A673 (cell line): ENCODE measurements around the gene PHKB. TPM values are rescaled to one million over a fixed set of nuclear protein-coding genes. Genes with fewer than 3 reads are reported as not detected.

ENCODE experiments used
- BruUV-seq: library from RNA; stranded (reverse); fragments of 400-500 nt; replicated peaks from 2 replicates; lab custom pipeline; 2021; lab: Mats Ljungman, UMichigan
- CTCF ChIA-PET: fragments of 300-600 bp; sonication (Branson Sonifier 250); formaldehyde crosslinking; loops from one replicate; lab custom pipeline; 2022; ENCODE audit warnings: antibody characterized with exemption; lab: Charles Lee
- POLR2A ChIA-PET: fragments of 300-600 bp; sonication (Branson Sonifier 250); formaldehyde crosslinking; loops from one replicate; lab custom pipeline; 2022; ENCODE audit warnings: antibody characterized with exemption; ENCODE audit not compliant: low non-redundant PET; lab: Charles Lee
- DNase-seq: peaks from one replicate; pipeline ENCODE4 v3.0.0-alpha.2; 2015; ENCODE audit warnings: low spot score
- H3K27ac ChIP-seq: fragments of 200-600 bp; sonication (generic); 2 replicates; pipeline ENCODE4 v1.5.1; 2016; ENCODE audit warnings: mixed run types, low read depth, mild to moderate bottlenecking, mixed read lengths, antibody characterized with exemption, low read length; ENCODE audit not compliant: poor library complexity, severe bottlenecking
- H3K27me3 ChIP-seq: fragments of 200-600 bp; sonication (generic); replicated peaks from 2 replicates; pipeline ENCODE4 v1.6.1; 2017; ENCODE audit warnings: mixed run types, low read depth, mild to moderate bottlenecking, mixed read lengths, antibody characterized with exemption, low read length; ENCODE audit not compliant: insufficient read depth, poor library complexity
- H3K36me3 ChIP-seq: fragments of 200-600 bp; sonication (generic); 2 replicates; pipeline ENCODE4 v1.6.1; 2016; ENCODE audit warnings: mixed run types, mild to moderate bottlenecking, mixed read lengths, antibody characterized with exemption, low read length; ENCODE audit not compliant: insufficient read depth, poor library complexity, severe bottlenecking
- H3K4me1 ChIP-seq: fragments of 200-600 bp; sonication (generic); 2 replicates; pipeline ENCODE4 v1.6.1; 2017; ENCODE audit warnings: mixed run types, mild to moderate bottlenecking, mixed read lengths, antibody characterized with exemption, low read length; ENCODE audit not compliant: insufficient read depth, poor library complexity, severe bottlenecking
- H3K4me3 ChIP-seq: fragments of 200-600 bp; sonication (generic); 2 replicates; pipeline ENCODE4 v1.5.1; 2016; ENCODE audit warnings: low read depth, mixed run types, mild to moderate bottlenecking, mixed read lengths, low read length; ENCODE audit not compliant: poor library complexity, severe bottlenecking
- H3K9me3 ChIP-seq: fragments of 200-600 bp; sonication (generic); 2 replicates; pipeline ENCODE4 v1.6.1; 2016; ENCODE audit warnings: mixed run types, low read depth, mild to moderate bottlenecking, mixed read lengths, antibody characterized with exemption, low read length; ENCODE audit not compliant: poor library complexity, severe bottlenecking
- CTCF ChIP-seq: fragments of 300-800, 200-600 bp; sonication (generic); conservative IDR thresholded peaks from 2 replicates; pipeline ENCODE4 v1.5.1; 2017; ENCODE audit warnings: low read depth, mild to moderate bottlenecking, antibody characterized with exemption, low read length, moderate library complexity, mixed read lengths
- EZH2 ChIP-seq: fragments of 200-600 bp; sonication (generic); IDR thresholded peaks from 2 replicates; pipeline ENCODE4 v1.6.1; 2017; ENCODE audit warnings: borderline replicate concordance, low read depth, mild to moderate bottlenecking, mixed read lengths, antibody characterized with exemption, low read length; ENCODE audit not compliant: poor library complexity, severe bottlenecking
- intact Hi-C: fragments of 100-400 bp; cut with micrococcal nuclease; formaldehyde crosslinking; loops from one replicate; pipeline ENCODE4 v1.10.0; 2022; ENCODE audit not compliant: unreplicated experiment
- total RNA-seq: library from RNA; stranded (reverse); gene quantifications from 2 replicates; pipeline ENCODE4 v1.2.3, GENCODE V29; 2021

PHKB gene
- total RNA-seq, 1 experiment from 2014 or later: 50.6 TPM

- DNase-seq: no peak
- Histone ChIP-seq H3K4me1 (no peaks in the 10 kb centered on the region), H3K9me3 (no peaks in the 10 kb centered on the region), H3K27me3 (peaks cover 6% of the 10 kb centered on the region), H3K27ac (no peak overlapping the region), H3K36me3 (no peaks in the 10 kb centered on the region), H3K4me3 (no peak overlapping the region)
- BruUV-seq: no TSS peak
- POLR2A ChIA-PET: no interaction called here
- CTCF ChIA-PET: no interaction called here
- TF ChIP-seq EZH2 (no peak), CTCF (no peak)
- intact Hi-C loops: no loop called here
Observed at GRCh38 chr16:47734987-47735594, 274.0 kb downstream of the PHKB start.

- Histone ChIP-seq H3K36me3 (no peaks in the 10 kb centered on the region), H3K4me3 (no peak overlapping the region), H3K27me3 (peaks cover 3% of the 10 kb centered on the region), H3K27ac (no peak overlapping the region), H3K4me1 (no peaks in the 10 kb centered on the region), H3K9me3 (no peaks in the 10 kb centered on the region)
- BruUV-seq: no TSS peak
- no peak for DNase-seq
- intact Hi-C loops: no loop called here
- TF ChIP-seq CTCF (no peak), EZH2 (no peak)
- ChIA-PET POLR2A (no interaction called here), CTCF (no interaction called here)
Observed at GRCh38 chr16:47750371-47750770, 289.2 kb downstream of the PHKB start.

Other genes starting within 250 kb of the PHKB start
- 39.6 and 40.1 TPM in 2 replicates for gene ITFG1, start 268 bp upstream of the PHKB start, total RNA-seq